Right atrium auricular region (tissue), 2 donors: ENCODE data around the gene PALM. TPM values are rescaled to one million over a fixed set of nuclear protein-coding genes. Genes with fewer than 3 reads are reported as not detected.

Experiments
- DNase-seq: peaks from one replicate; pipeline ENCODE4 v3.0.0-alpha.2; 2019; ENCODE audit warnings: low spot score
- H3K27ac ChIP-seq, 2 donors: fragments of 200-600 bp; sonication (generic); 1 replicate in 1 of 2; 2 replicates in 1 of 2; pipeline ENCODE4 v1.5.1; 2016 to 2019
- H3K27me3 ChIP-seq, 2 donors: fragments of 200-600 bp; sonication (generic); one replicate each; pipeline versions ENCODE4 v1.5.1 to v1.6.0; 2017 to 2019
- H3K36me3 ChIP-seq: fragments of 200-600 bp; sonication (generic); one replicate; pipeline ENCODE4 v1.5.1; 2016
- H3K4me1 ChIP-seq, 2 donors: fragments of 200-600 bp; sonication (generic); one replicate each; pipeline versions ENCODE4 v1.5.1 to v1.6.0; 2017 to 2019
- H3K4me3 ChIP-seq, 2 donors: fragments of 200-600 bp; sonication (generic); 1 replicate in 1 of 2; 2 replicates in 1 of 2; pipeline ENCODE4 v1.5.1; 2017 to 2019; ENCODE audit warnings: mild to moderate bottlenecking in 1 of 2, moderate library complexity in 1 of 2
- H3K9me3 ChIP-seq, 2 donors: fragments of 200-600 bp; sonication (generic); one replicate each; pipeline ENCODE4 v1.5.1; 2019
- total RNA-seq, 2 donors: library from RNA; depleted of rRNA; stranded (reverse); fragments of >200 nt; gene quantifications; one replicate each; pipeline ENCODE4 v1.1.0, GENCODE V29; 2016
- TF ChIP-seq, protein P1 (sequence below), 2 donors: fragments of 200-600 bp; sonication (generic); IDR thresholded peaks; one replicate each; pipeline ENCODE4 v1.5.1; 2019; ENCODE audit warnings: antibody characterized with exemption in 2 of 2

PALM gene
- total RNA-seq, 2 donors from 2014 or later: 28.7 to 64.9 TPM

DNA sequence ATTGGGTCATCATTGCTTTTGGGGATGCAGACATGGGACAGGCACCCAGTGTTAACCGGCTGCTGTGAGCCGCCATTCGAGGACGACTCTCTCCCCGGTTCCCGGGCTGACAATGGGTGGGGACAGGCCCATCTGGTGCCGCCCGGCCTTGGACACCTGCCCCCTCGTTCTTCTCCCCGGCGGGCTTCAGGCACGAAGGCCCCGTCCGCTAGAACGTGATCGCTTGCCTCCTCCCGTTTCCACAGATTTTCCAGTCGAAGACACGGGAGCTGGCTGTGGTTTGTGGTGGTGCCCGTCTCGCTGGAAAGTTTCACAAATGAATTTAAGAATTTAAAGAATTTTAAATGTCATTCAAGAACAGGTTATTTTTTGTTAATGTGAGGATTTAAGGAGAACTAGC, 2.0 kb downstream of the PALM start:
- H3K4me3 ChIP-seq: peak overlapping the region; percentile 72 to 81
- TF ChIP-seq, protein P1, sequence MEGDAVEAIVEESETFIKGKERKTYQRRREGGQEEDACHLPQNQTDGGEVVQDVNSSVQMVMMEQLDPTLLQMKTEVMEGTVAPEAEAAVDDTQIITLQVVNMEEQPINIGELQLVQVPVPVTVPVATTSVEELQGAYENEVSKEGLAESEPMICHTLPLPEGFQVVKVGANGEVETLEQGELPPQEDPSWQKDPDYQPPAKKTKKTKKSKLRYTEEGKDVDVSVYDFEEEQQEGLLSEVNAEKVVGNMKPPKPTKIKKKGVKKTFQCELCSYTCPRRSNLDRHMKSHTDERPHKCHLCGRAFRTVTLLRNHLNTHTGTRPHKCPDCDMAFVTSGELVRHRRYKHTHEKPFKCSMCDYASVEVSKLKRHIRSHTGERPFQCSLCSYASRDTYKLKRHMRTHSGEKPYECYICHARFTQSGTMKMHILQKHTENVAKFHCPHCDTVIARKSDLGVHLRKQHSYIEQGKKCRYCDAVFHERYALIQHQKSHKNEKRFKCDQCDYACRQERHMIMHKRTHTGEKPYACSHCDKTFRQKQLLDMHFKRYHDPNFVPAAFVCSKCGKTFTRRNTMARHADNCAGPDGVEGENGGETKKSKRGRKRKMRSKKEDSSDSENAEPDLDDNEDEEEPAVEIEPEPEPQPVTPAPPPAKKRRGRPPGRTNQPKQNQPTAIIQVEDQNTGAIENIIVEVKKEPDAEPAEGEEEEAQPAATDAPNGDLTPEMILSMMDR (IDR thresholded peaks at IDR 0.05): no peak
- H3K36me3 ChIP-seq: no peaks in the 10 kb centered on the region
- H3K27ac ChIP-seq: peak overlapping the region; percentile 81 to 87
- peaks cover 0 to 8% of the 10 kb centered on the region in 2 donors for H3K9me3 ChIP-seq
- H3K4me1 ChIP-seq: peaks cover 0 to 23% of the 10 kb centered on the region in 2 donors
- no peak for DNase-seq
- no peaks in the 10 kb centered on the region for H3K27me3 ChIP-seq

DNA sequence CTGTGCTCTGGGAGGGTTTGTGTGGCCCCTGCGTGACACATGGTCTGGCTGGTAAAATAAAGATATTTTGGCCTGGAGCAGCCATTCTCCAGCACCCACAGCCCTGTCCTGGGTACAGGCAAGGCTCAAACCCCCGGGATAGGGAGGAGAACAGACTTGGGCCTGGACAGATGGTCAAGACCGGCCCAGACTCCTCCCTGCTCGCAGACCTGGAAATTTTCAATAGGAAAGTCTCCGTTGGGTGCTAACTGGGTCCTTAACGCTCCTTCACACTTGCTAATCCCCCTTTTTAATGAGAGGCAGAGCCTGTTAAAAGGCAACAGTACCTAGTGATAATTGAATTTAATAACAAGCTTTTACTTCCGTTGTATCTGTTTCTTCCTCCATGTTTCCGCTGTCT, 2.5 kb downstream of the PALM start:
- Histone ChIP-seq H3K27ac (peak overlapping the region; percentile 81 to 87), H3K4me1 (peaks cover 0 to 23% of the 10 kb centered on the region in 2 donors), H3K4me3 (no peak overlapping the region), H3K9me3 (peaks cover 0 to 8% of the 10 kb centered on the region in 2 donors), H3K27me3 (no peaks in the 10 kb centered on the region), H3K36me3 (no peaks in the 10 kb centered on the region)
- TF ChIP-seq, protein P1 (IDR thresholded peaks at IDR 0.05): no peak
- DNase-seq: no peak

DNA sequence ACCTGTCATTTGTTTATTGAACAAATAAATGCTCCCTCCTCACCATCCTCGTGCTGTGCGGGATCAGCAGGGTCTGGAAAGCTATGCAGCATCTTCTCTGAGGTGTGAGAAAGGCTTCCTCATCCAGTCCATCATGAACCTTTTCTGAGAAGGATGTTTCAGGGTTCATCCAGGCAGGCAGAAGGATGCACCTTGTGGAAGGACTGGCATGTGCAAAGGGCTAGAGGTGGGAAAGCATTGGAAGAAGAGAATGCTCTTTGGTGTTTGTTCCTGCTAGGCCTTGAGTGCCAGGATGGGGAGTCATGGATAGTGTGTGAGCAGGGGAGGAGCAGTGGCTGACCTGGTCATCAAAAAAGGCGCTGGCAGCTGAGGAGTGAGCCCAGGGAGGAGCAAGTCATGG, 6.6 kb downstream of the PALM start:
- Histone ChIP-seq H3K36me3 (no peaks in the 10 kb centered on the region), H3K27ac (no peak overlapping the region), H3K4me1 (peaks cover 0 to 32% of the 10 kb centered on the region in 2 donors), H3K4me3 (no peak overlapping the region), H3K9me3 (peaks cover 0 to 8% of the 10 kb centered on the region in 2 donors), H3K27me3 (peaks cover 3 to 9% of the 10 kb centered on the region in 2 donors)
- TF ChIP-seq, protein P1 (IDR thresholded peaks at IDR 0.05): no peak
- DNase-seq: no peak

- DNase-seq: peak; percentile 71
- H3K27ac ChIP-seq: peak overlapping the region; percentile 63 to 69
- H3K4me3 ChIP-seq: no peak overlapping the region
- peaks cover 0 to 44% of the 10 kb centered on the region in 2 donors for H3K4me1 ChIP-seq
- peaks cover 3 to 9% of the 10 kb centered on the region in 2 donors for H3K27me3 ChIP-seq
- TF ChIP-seq, protein P1 (IDR thresholded peaks at IDR 0.05): no peak
- peaks cover 0 to 8% of the 10 kb centered on the region in 2 donors for H3K9me3 ChIP-seq
- no peaks in the 10 kb centered on the region for H3K36me3 ChIP-seq
Measured at GRCh38 chr19:718251-718951, 9.7 kb downstream of the PALM start.

DNA sequence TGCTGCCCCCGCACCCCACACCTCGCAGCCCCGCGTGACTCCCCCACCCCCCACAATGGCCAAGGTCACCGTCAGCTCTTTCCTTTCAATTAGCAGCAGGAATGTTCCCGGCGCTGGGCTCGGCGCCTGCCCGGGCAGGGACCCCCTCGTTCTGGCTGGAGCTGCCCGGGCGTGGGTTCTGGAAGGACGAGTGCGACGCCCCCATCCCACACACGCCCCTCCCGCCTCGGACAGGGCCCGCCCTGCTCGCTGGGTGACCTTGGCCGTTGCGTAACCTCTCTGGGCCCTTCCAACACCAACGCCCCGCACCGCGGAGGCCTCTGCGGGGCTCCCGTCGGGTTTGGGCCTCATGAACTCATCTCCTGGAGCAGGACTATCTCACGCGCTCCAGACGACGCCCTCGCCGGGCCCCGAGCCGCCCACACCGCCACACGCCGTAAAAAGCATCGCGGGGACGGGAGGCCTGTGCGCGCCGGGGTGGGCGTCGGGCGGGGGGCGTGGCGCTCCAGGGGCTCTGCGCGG, 10.3 kb downstream of the PALM start:
- Histone ChIP-seq H3K27me3 (peaks cover 3 to 9% of the 10 kb centered on the region in 2 donors), H3K36me3 (no peaks in the 10 kb centered on the region), H3K9me3 (peaks cover 0 to 8% of the 10 kb centered on the region in 2 donors), H3K4me1 (peaks cover 0 to 44% of the 10 kb centered on the region in 2 donors), H3K27ac (peak overlapping the region; percentile 63 to 69), H3K4me3 (peak overlapping the region in 1 of 2 donors; percentile 17)
- TF ChIP-seq, protein P1 (IDR thresholded peaks at IDR 0.05): no peak
- DNase-seq: peak; percentile 87
